Left hindlimb (tissue), 1 donor: ENCODE measurements around the gene LHX3.

Experiments
- DNase-seq: peaks from one replicate; pipeline ENCODE4 v3.0.0-alpha.2; 2018

LHX3 gene

GRCh38 chr9:136174779-136175615, 29.9 kb downstream of the LHX3 start:
- no peak for DNase-seq

GRCh38 chr9:136173648-136174290, 31.2 kb downstream of the LHX3 start:
- DNase-seq, result no peak

- DNase-seq, result no peak
Observed at GRCh38 chr9:136172412-136173079, 32.4 kb downstream of the LHX3 start.

GRCh38 chr9:136171801-136172411, 33.0 kb downstream of the LHX3 start:
- no peak for DNase-seq

- DNase-seq, result no peak
Observed at GRCh38 chr9:136171009-136171800, 33.7 kb downstream of the LHX3 start.

GRCh38 chr9:136170006-136170901, 34.7 kb downstream of the LHX3 start:
- DNase-seq, result no peak

- no peak for DNase-seq
Observed at GRCh38 chr9:136169495-136169894, 35.4 kb downstream of the LHX3 start.

- DNase-seq, result no peak
Observed at GRCh38 chr9:136163248-136163850, 41.6 kb downstream of the LHX3 start.

GRCh38 chr9:136160995-136161610, 43.8 kb downstream of the LHX3 start:
- DNase-seq, result no peak

- DNase-seq, result no peak
Observed at GRCh38 chr9:136160381-136160841, 44.5 kb downstream of the LHX3 start.

- no peak for DNase-seq
Observed at GRCh38 chr9:136159851-136160250, 45.1 kb downstream of the LHX3 start.

- DNase-seq, result no peak
Observed at GRCh38 chr9:136157477-136158265, 47.3 kb downstream of the LHX3 start.

- DNase-seq, result no peak
Observed at GRCh38 chr9:136156209-136157120, 48.5 kb downstream of the LHX3 start.

- no peak for DNase-seq
Observed at GRCh38 chr9:136155576-136155975, 49.4 kb downstream of the LHX3 start.

- no peak for DNase-seq
Observed at GRCh38 chr9:136154943-136155342, 50.0 kb downstream of the LHX3 start.

- no peak for DNase-seq
Observed at GRCh38 chr9:136153381-136154065, 51.4 kb downstream of the LHX3 start.

- no peak for DNase-seq
Observed at GRCh38 chr9:136152931-136153330, 52.0 kb downstream of the LHX3 start.

- DNase-seq, result no peak
Observed at GRCh38 chr9:136152543-136152866, 52.4 kb downstream of the LHX3 start.
